ENCODE measurements around the gene PSMG1. TPM values are rescaled to one million over a fixed set of nuclear protein-coding genes. Genes with fewer than 3 reads are reported as not detected.

Gene PSMG1
- total RNA-seq, 2 donors from 2014 or later, result 41.2 to 78.1 TPM

GRCh38 chr21:39153842-39154241 lies 29.4 kb downstream of the PSMG1 start:
- H3K9ac ChIP-seq (ENCODE audit: low read depth in 2 of 2, low read length in 2 of 2), result no peak overlapping the region
- no peak overlapping the region for H3K4me3 ChIP-seq
- DNase-seq, result no peak
- intact Hi-C loops (cut with DNase I), result no loop called here
- H3K27ac ChIP-seq, result no peak overlapping the region
- TF ChIP-seq, protein P1, sequence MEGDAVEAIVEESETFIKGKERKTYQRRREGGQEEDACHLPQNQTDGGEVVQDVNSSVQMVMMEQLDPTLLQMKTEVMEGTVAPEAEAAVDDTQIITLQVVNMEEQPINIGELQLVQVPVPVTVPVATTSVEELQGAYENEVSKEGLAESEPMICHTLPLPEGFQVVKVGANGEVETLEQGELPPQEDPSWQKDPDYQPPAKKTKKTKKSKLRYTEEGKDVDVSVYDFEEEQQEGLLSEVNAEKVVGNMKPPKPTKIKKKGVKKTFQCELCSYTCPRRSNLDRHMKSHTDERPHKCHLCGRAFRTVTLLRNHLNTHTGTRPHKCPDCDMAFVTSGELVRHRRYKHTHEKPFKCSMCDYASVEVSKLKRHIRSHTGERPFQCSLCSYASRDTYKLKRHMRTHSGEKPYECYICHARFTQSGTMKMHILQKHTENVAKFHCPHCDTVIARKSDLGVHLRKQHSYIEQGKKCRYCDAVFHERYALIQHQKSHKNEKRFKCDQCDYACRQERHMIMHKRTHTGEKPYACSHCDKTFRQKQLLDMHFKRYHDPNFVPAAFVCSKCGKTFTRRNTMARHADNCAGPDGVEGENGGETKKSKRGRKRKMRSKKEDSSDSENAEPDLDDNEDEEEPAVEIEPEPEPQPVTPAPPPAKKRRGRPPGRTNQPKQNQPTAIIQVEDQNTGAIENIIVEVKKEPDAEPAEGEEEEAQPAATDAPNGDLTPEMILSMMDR (IDR thresholded peaks at IDR 0.05), result no peak
- no peaks in the 10 kb centered on the region for H3K36me3 ChIP-seq
- no peaks in the 10 kb centered on the region for H3K27me3 ChIP-seq
- H3K9me3 ChIP-seq, result no peaks in the 10 kb centered on the region
- H3K4me1 ChIP-seq, result no peaks in the 10 kb centered on the region

GRCh38 chr21:39153373-39153772 lies 29.9 kb downstream of the PSMG1 start:
- H3K9me3 ChIP-seq, result no peaks in the 10 kb centered on the region
- no peak overlapping the region for H3K4me3 ChIP-seq
- H3K27me3 ChIP-seq, result no peaks in the 10 kb centered on the region
- no peak overlapping the region for H3K27ac ChIP-seq
- H3K4me1 ChIP-seq, result no peaks in the 10 kb centered on the region
- no peak for DNase-seq
- no peaks in the 10 kb centered on the region for H3K36me3 ChIP-seq
- intact Hi-C loops (cut with DNase I), result no loop called here
- no peak overlapping the region for H3K9ac ChIP-seq (ENCODE audit: low read depth in 2 of 2, low read length in 2 of 2)
- TF ChIP-seq, protein P1 (IDR thresholded peaks at IDR 0.05), result no peak

DNA sequence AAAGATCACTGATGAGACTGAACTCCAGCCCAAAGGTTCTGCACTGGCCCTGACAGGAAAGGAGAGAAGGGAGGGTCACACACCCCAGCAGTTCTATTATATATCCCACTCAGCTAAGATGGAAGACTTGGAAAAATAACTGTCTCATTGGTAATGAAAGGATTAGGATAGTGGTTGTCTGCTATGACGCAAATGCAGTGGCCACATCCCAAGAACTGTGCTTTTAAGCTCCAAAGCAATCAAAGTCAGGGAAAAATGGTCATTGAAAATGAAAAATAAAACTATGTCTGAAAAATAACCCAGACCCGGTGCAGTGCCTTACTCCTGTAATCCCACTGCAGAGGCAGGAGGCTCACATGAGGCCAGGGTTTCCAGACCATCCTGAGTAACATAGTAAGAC lies 31.0 kb downstream of the PSMG1 start:
- Histone ChIP-seq H3K27me3 (no peaks in the 10 kb centered on the region), H3K4me3 (no peak overlapping the region), H3K9me3 (no peaks in the 10 kb centered on the region), H3K4me1 (no peaks in the 10 kb centered on the region), H3K36me3 (no peaks in the 10 kb centered on the region), H3K27ac (no peak overlapping the region), H3K9ac (ENCODE audit: low read depth in 2 of 2, low read length in 2 of 2) (no peak overlapping the region)
- intact Hi-C loops (cut with DNase I), result no loop called here
- TF ChIP-seq, protein P1 (IDR thresholded peaks at IDR 0.05), result no peak
- no peak for DNase-seq

DNA sequence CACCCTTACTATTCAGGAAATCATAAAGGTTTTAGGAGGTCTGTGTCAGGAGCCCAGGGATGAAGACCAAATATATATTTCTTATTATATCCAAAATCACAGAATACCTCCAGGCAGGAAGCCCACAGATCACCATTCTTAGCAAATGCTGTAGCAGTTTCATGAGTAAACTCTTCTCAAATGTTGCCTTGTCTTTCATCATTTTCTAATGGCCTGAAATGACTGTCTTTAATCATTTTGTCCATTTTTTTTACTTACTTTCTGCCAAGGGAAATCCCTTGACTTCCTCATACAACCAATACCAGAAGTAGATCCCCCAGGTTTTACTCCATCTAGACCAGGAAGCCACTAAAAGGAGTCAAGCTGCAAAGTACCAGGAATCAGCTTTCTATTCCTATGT lies 32.4 kb downstream of the PSMG1 start:
- no peak for DNase-seq
- no peaks in the 10 kb centered on the region for H3K36me3 ChIP-seq
- intact Hi-C loops (cut with DNase I), result no loop called here
- H3K27me3 ChIP-seq, result no peaks in the 10 kb centered on the region
- TF ChIP-seq, protein P1 (IDR thresholded peaks at IDR 0.05), result no peak
- H3K4me1 ChIP-seq, result no peaks in the 10 kb centered on the region
- H3K27ac ChIP-seq, result no peak overlapping the region
- H3K9me3 ChIP-seq, result no peaks in the 10 kb centered on the region
- no peak overlapping the region for H3K9ac ChIP-seq (ENCODE audit: low read depth in 2 of 2, low read length in 2 of 2)
- no peak overlapping the region for H3K4me3 ChIP-seq

- intact Hi-C loops (cut with DNase I), result no loop called here
- Histone ChIP-seq H3K27ac (no peak overlapping the region), H3K9ac (ENCODE audit: low read depth in 2 of 2, low read length in 2 of 2) (no peak overlapping the region), H3K4me1 (no peaks in the 10 kb centered on the region), H3K4me3 (no peak overlapping the region), H3K36me3 (no peaks in the 10 kb centered on the region), H3K27me3 (no peaks in the 10 kb centered on the region), H3K9me3 (no peaks in the 10 kb centered on the region)
- DNase-seq, result no peak
- TF ChIP-seq, protein P1 (IDR thresholded peaks at IDR 0.05), result no peak
Measured at GRCh38 chr21:39150316-39150715, 32.9 kb downstream of the PSMG1 start.

GRCh38 chr21:39149882-39150281 lies 33.4 kb downstream of the PSMG1 start:
- Histone ChIP-seq H3K36me3 (no peaks in the 10 kb centered on the region), H3K4me1 (no peaks in the 10 kb centered on the region), H3K9ac (ENCODE audit: low read depth in 2 of 2, low read length in 2 of 2) (no peak overlapping the region), H3K27ac (no peak overlapping the region), H3K4me3 (no peak overlapping the region), H3K9me3 (no peaks in the 10 kb centered on the region), H3K27me3 (no peaks in the 10 kb centered on the region)
- TF ChIP-seq, protein P1 (IDR thresholded peaks at IDR 0.05), result no peak
- intact Hi-C loops (cut with DNase I), result no loop called here
- no peak for DNase-seq

Measured in colonic mucosa (tissue), 4 donors.